GM12892 (cell line): ENCODE data around the gene NECAB2.

Source experiments
- POLR2A ChIP-seq: IDR thresholded peaks from 2 replicates; pipeline ENCODE4 v1.6.1; 2011; ENCODE audit warnings: low read depth, low read length, control low read depth
- POLR2AphosphoS5 ChIP-seq: IDR thresholded peaks from 2 replicates; pipeline ENCODE4 v1.6.1; 2011; ENCODE audit warnings: low read depth, low read length, control low read depth

DNA sequence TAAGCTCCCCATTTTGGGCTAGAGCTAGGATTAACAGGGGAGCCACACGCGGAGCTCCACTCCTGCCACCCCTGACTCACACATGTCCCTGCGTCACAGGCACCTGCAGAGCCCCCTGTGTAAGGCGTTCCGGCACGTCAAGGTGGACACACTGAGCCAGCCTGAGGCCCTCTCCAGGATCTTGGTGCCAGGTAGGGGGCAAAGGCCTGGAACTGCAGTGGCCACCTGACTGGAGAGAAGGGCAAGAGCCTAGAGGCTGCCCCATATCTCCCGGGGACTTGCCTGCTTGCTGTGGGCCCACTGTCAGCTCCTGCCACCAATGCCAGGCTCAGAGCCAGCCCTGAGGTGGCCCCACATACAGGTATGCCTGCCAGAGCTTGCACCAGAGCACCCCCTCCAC lies 33.7 kb downstream of the NECAB2 start:
- no peak for TF ChIP-seq POLR2AphosphoS5
- no peak for TF ChIP-seq POLR2A
